Measurements from ENCODE around the gene ATP9B.
A peak's percentile ranks its signal among the peaks of the same experiment; 100 is the strongest.

The ATP9B gene

GRCh38 chr18:79214056-79214455 is 144.9 kb downstream of the ATP9B start:
- no peak for ATAC-seq
- H3K4me1 Mint-ChIP-seq = peaks cover 8% of the 10 kb centered on the region
- no peak for DNase-seq (ENCODE audit: low spot score in 2 of 2)
- no peak overlapping the region for H3K4me3 Mint-ChIP-seq
- H3K27ac Mint-ChIP-seq = no peak overlapping the region
- peaks cover 7% of the 10 kb centered on the region for H3K36me3 Mint-ChIP-seq
- H3K9me3 Mint-ChIP-seq = no peaks in the 10 kb centered on the region

GRCh38 chr18:79216176-79216575 is 147.0 kb downstream of the ATP9B start:
- no peak for ATAC-seq
- peaks cover 7% of the 10 kb centered on the region for H3K36me3 Mint-ChIP-seq
- DNase-seq (ENCODE audit: low spot score in 2 of 2) = no peak
- no peak overlapping the region for H3K27ac Mint-ChIP-seq
- no peak overlapping the region for H3K4me3 Mint-ChIP-seq
- no peaks in the 10 kb centered on the region for H3K9me3 Mint-ChIP-seq
- H3K4me1 Mint-ChIP-seq = no peaks in the 10 kb centered on the region

- DNase-seq (ENCODE audit: low spot score in 2 of 2) (no peak), ATAC-seq (no peak)
- Mint-ChIP-seq H3K27ac (no peak overlapping the region), H3K36me3 (peaks cover 14% of the 10 kb centered on the region), H3K4me1 (no peaks in the 10 kb centered on the region), H3K4me3 (no peak overlapping the region), H3K9me3 (no peaks in the 10 kb centered on the region)
Observed at GRCh38 chr18:79217979-79218604, 148.9 kb downstream of the ATP9B start.

- DNase-seq (ENCODE audit: low spot score in 2 of 2) (no peak), ATAC-seq (no peak)
- Mint-ChIP-seq H3K9me3 (no peaks in the 10 kb centered on the region), H3K27ac (no peak overlapping the region), H3K4me3 (no peak overlapping the region), H3K36me3 (peaks cover 14% of the 10 kb centered on the region), H3K4me1 (no peaks in the 10 kb centered on the region)
Observed at GRCh38 chr18:79218605-79219190, 149.5 kb downstream of the ATP9B start.

- Mint-ChIP-seq H3K4me1 (peaks cover 4% of the 10 kb centered on the region), H3K27ac (no peak overlapping the region), H3K9me3 (no peaks in the 10 kb centered on the region), H3K36me3 (peaks cover 14% of the 10 kb centered on the region), H3K4me3 (no peak overlapping the region)
- DNase-seq (ENCODE audit: low spot score in 2 of 2) (no peak), ATAC-seq (no peak)
Observed at GRCh38 chr18:79221136-79221535, 151.9 kb downstream of the ATP9B start.

GRCh38 chr18:79222790-79223189 is 153.6 kb downstream of the ATP9B start:
- no peak overlapping the region for H3K4me3 Mint-ChIP-seq
- no peak overlapping the region for H3K27ac Mint-ChIP-seq
- H3K36me3 Mint-ChIP-seq = peaks cover 14% of the 10 kb centered on the region
- no peaks in the 10 kb centered on the region for H3K9me3 Mint-ChIP-seq
- ATAC-seq (no peak), DNase-seq (ENCODE audit: low spot score in 2 of 2) (no peak)
- H3K4me1 Mint-ChIP-seq = peaks cover 10% of the 10 kb centered on the region

GRCh38 chr18:79223431-79223830 is 154.2 kb downstream of the ATP9B start:
- Mint-ChIP-seq H3K36me3 (peaks cover 9% of the 10 kb centered on the region), H3K4me1 (peaks cover 10% of the 10 kb centered on the region), H3K27ac (no peak overlapping the region), H3K9me3 (no peaks in the 10 kb centered on the region), H3K4me3 (no peak overlapping the region)
- DNase-seq (ENCODE audit: low spot score in 2 of 2) (no peak), ATAC-seq (no peak)

GRCh38 chr18:79224381-79224780 is 155.2 kb downstream of the ATP9B start:
- DNase-seq (ENCODE audit: low spot score in 2 of 2) (peak in 1 of 2 donors; percentile 29), ATAC-seq (no peak)
- Mint-ChIP-seq H3K27ac (no peak overlapping the region), H3K4me1 (peaks cover 10% of the 10 kb centered on the region), H3K36me3 (peaks cover 7% of the 10 kb centered on the region), H3K4me3 (no peak overlapping the region), H3K9me3 (no peaks in the 10 kb centered on the region)

- peak in 1 of 2 donors; percentile 3 for DNase-seq (ENCODE audit: low spot score in 2 of 2)
- no peak for ATAC-seq
- peaks cover 10% of the 10 kb centered on the region for H3K4me1 Mint-ChIP-seq
- no peak overlapping the region for H3K27ac Mint-ChIP-seq
- peaks cover 3% of the 10 kb centered on the region for H3K36me3 Mint-ChIP-seq
- no peak overlapping the region for H3K4me3 Mint-ChIP-seq
- H3K9me3 Mint-ChIP-seq = no peaks in the 10 kb centered on the region
Observed at GRCh38 chr18:79227621-79228020, 158.4 kb downstream of the ATP9B start.

- Mint-ChIP-seq H3K9me3 (no peaks in the 10 kb centered on the region), H3K27ac (no peak overlapping the region), H3K36me3 (no peaks in the 10 kb centered on the region), H3K4me1 (peaks cover 10% of the 10 kb centered on the region), H3K4me3 (no peak overlapping the region)
- ATAC-seq (no peak), DNase-seq (ENCODE audit: low spot score in 2 of 2) (peak in 1 of 2 donors; percentile 17)
Observed at GRCh38 chr18:79229431-79229830, 160.2 kb downstream of the ATP9B start.

- Mint-ChIP-seq H3K4me3 (no peak overlapping the region), H3K36me3 (no peaks in the 10 kb centered on the region), H3K9me3 (no peaks in the 10 kb centered on the region), H3K4me1 (peaks cover 6% of the 10 kb centered on the region), H3K27ac (no peak overlapping the region)
- peak in 1 of 2 donors; percentile 26 for DNase-seq (ENCODE audit: low spot score in 2 of 2)
- ATAC-seq = no peak
Observed at GRCh38 chr18:79234438-79234837, 165.2 kb downstream of the ATP9B start.

- DNase-seq (ENCODE audit: low spot score in 2 of 2) = no peak
Observed at GRCh38 chr18:79239631-79240030, 170.4 kb downstream of the ATP9B start.

GRCh38 chr18:79241755-79242154 is 172.6 kb downstream of the ATP9B start:
- H3K9me3 Mint-ChIP-seq = no peaks in the 10 kb centered on the region
- no peak overlapping the region for H3K27ac Mint-ChIP-seq
- peak in 1 of 2 donors; percentile 23 for DNase-seq (ENCODE audit: low spot score in 2 of 2)
- peaks cover 6% of the 10 kb centered on the region for H3K4me1 Mint-ChIP-seq
- no peak for ATAC-seq
- H3K4me3 Mint-ChIP-seq = no peak overlapping the region
- H3K36me3 Mint-ChIP-seq = no peaks in the 10 kb centered on the region

More at GRCh38 chr18:79239631-79240030, 170.4 kb downstream of the ATP9B start:
- no peak overlapping the region for H3K4me3 Mint-ChIP-seq
- ATAC-seq = no peak
- peaks cover 6% of the 10 kb centered on the region for H3K4me1 Mint-ChIP-seq
- H3K36me3 Mint-ChIP-seq = no peaks in the 10 kb centered on the region
- H3K27ac Mint-ChIP-seq = no peak overlapping the region
- no peaks in the 10 kb centered on the region for H3K9me3 Mint-ChIP-seq

GRCh38 chr18:79242246-79242645 is 173.1 kb downstream of the ATP9B start:
- no peaks in the 10 kb centered on the region for H3K36me3 Mint-ChIP-seq
- peaks cover 7% of the 10 kb centered on the region for H3K4me1 Mint-ChIP-seq
- no peak overlapping the region for H3K4me3 Mint-ChIP-seq
- no peak overlapping the region for H3K27ac Mint-ChIP-seq
- ATAC-seq (no peak), DNase-seq (ENCODE audit: low spot score in 2 of 2) (no peak)
- H3K9me3 Mint-ChIP-seq = no peaks in the 10 kb centered on the region

GRCh38 chr18:79245517-79246001 is 176.4 kb downstream of the ATP9B start:
- DNase-seq (ENCODE audit: low spot score in 2 of 2) (peak; percentile 34 to 66), ATAC-seq (peak; percentile 31)
- Mint-ChIP-seq H3K4me3 (peak overlapping the region; percentile 74), H3K9me3 (no peaks in the 10 kb centered on the region), H3K27ac (no peak overlapping the region), H3K4me1 (peaks cover 7% of the 10 kb centered on the region), H3K36me3 (no peaks in the 10 kb centered on the region)

All from stimulated activated effector memory CD8-positive, alpha-beta T cell treated with anti-CD3 and anti-CD28 coated beads, Interleukin-12 subunit alpha, Interleukin-12 subunit beta, amount 100 ng/mL, for 72 hours (primary cell).